Nephron (organoid): ENCODE measurements around the gene DNMT1.

Experiments used
- H3K27ac Mint-ChIP-seq, 3 experiments: 2 replicates each; pipeline ENCODE4 v1.8.0; 2020; ENCODE audit warnings: mixed read lengths in 3 of 3, mild to moderate bottlenecking in 2 of 3, moderate library complexity in 1 of 3
- H3K27me3 Mint-ChIP-seq: 2 replicates; pipeline ENCODE4 v1.8.0; 2021; ENCODE audit warnings: low read depth, mild to moderate bottlenecking, moderate library complexity, mixed read lengths
- H3K36me3 Mint-ChIP-seq: 2 replicates; pipeline ENCODE4 v1.8.0; 2020; ENCODE audit warnings: low read depth, mixed read lengths
- H3K4me1 Mint-ChIP-seq: 2 replicates; pipeline ENCODE4 v1.8.0; 2020; ENCODE audit warnings: mixed read lengths
- H3K4me3 Mint-ChIP-seq, 3 experiments: 2 replicates each; pipeline ENCODE4 v1.8.0; 2020; ENCODE audit warnings: mild to moderate bottlenecking in 3 of 3, mixed read lengths in 3 of 3, moderate library complexity in 2 of 3
- H3K9me3 Mint-ChIP-seq: 2 replicates; pipeline ENCODE4 v1.8.0; 2020; ENCODE audit warnings: mixed read lengths
- CTCF ChIP-seq, 3 experiments: fragments of 200-600 bp; sonication (generic); IDR thresholded peaks; one replicate each; pipeline ENCODE4 v1.5.0; 2021; ENCODE audit warnings: antibody characterized with exemption in 3 of 3; ENCODE audit not compliant: unreplicated experiment in 3 of 3

Gene DNMT1

GRCh38 chr19:10149427-10149826 lies 45.3 kb downstream of the DNMT1 start:
- TF ChIP-seq CTCF (IDR thresholded peaks at IDR 0.05; ENCODE audit: unreplicated experiment in 3 of 3), result no peak
- Mint-ChIP-seq H3K36me3 (peaks cover 74% of the 10 kb centered on the region), H3K27me3 (no peaks in the 10 kb centered on the region), H3K27ac (no peak overlapping the region), H3K4me3 (no peak overlapping the region), H3K9me3 (no peaks in the 10 kb centered on the region), H3K4me1 (no peaks in the 10 kb centered on the region)

- Mint-ChIP-seq H3K27ac (no peak overlapping the region), H3K4me3 (no peak overlapping the region), H3K4me1 (no peaks in the 10 kb centered on the region), H3K27me3 (no peaks in the 10 kb centered on the region), H3K9me3 (no peaks in the 10 kb centered on the region), H3K36me3 (peaks cover 64% of the 10 kb centered on the region)
- TF ChIP-seq CTCF (IDR thresholded peaks at IDR 0.05; ENCODE audit: unreplicated experiment in 3 of 3), result no peak
These were observed 48.6 kb downstream of the DNMT1 start for GRCh38 chr19:10146142-10146541.

- H3K9me3 Mint-ChIP-seq, result no peaks in the 10 kb centered on the region
- H3K4me1 Mint-ChIP-seq, result no peaks in the 10 kb centered on the region
- H3K36me3 Mint-ChIP-seq, result peaks cover 57% of the 10 kb centered on the region
- no peak overlapping the region for H3K27ac Mint-ChIP-seq
- TF ChIP-seq CTCF (IDR thresholded peaks at IDR 0.05; ENCODE audit: unreplicated experiment in 3 of 3), result no peak
- no peak overlapping the region for H3K4me3 Mint-ChIP-seq
- no peaks in the 10 kb centered on the region for H3K27me3 Mint-ChIP-seq
These were observed 49.7 kb downstream of the DNMT1 start for GRCh38 chr19:10145031-10145430.

- Mint-ChIP-seq H3K9me3 (no peaks in the 10 kb centered on the region), H3K27me3 (no peaks in the 10 kb centered on the region), H3K4me1 (no peaks in the 10 kb centered on the region), H3K27ac (no peak overlapping the region), H3K4me3 (no peak overlapping the region), H3K36me3 (peaks cover 51% of the 10 kb centered on the region)
- no peak for TF ChIP-seq CTCF (IDR thresholded peaks at IDR 0.05; ENCODE audit: unreplicated experiment in 3 of 3)
These were observed 50.4 kb downstream of the DNMT1 start for GRCh38 chr19:10144361-10144760.

GRCh38 chr19:10143681-10144080 lies 51.1 kb downstream of the DNMT1 start:
- TF ChIP-seq CTCF (IDR thresholded peaks at IDR 0.05; ENCODE audit: unreplicated experiment in 3 of 3), result no peak
- Mint-ChIP-seq H3K4me1 (no peaks in the 10 kb centered on the region), H3K27me3 (no peaks in the 10 kb centered on the region), H3K9me3 (no peaks in the 10 kb centered on the region), H3K4me3 (no peak overlapping the region), H3K36me3 (peaks cover 51% of the 10 kb centered on the region), H3K27ac (no peak overlapping the region)

GRCh38 chr19:10142701-10143375 lies 51.9 kb downstream of the DNMT1 start:
- peaks cover 44% of the 10 kb centered on the region for H3K36me3 Mint-ChIP-seq
- H3K9me3 Mint-ChIP-seq, result no peaks in the 10 kb centered on the region
- no peak for TF ChIP-seq CTCF (IDR thresholded peaks at IDR 0.05; ENCODE audit: unreplicated experiment in 3 of 3)
- H3K27ac Mint-ChIP-seq, result no peak overlapping the region
- H3K4me1 Mint-ChIP-seq, result no peaks in the 10 kb centered on the region
- H3K4me3 Mint-ChIP-seq, result no peak overlapping the region
- no peaks in the 10 kb centered on the region for H3K27me3 Mint-ChIP-seq
